ENCODE results near the gene CDH23.

The CDH23 gene

DNA sequence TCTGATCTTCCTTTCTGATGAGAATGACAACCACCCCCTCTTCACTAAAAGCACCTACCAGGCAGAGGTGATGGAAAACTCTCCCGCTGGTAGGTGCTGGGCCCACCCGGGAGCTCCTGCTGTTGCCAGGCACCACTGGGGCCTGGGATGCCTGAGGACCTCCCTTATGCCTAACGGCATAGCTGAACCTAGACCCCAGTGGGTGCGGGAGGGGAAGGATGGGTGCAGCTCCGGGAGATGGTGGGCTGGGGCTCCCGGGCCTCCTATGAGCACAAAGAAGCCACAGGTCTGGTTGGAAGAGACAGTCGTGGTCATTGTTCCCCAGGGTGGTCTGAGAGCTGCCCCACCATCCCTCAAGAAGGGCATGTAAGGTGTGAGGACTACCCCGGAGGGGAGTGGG, 392.2 kb downstream of the CDH23 start:
- DNase-seq: no peak

DNA sequence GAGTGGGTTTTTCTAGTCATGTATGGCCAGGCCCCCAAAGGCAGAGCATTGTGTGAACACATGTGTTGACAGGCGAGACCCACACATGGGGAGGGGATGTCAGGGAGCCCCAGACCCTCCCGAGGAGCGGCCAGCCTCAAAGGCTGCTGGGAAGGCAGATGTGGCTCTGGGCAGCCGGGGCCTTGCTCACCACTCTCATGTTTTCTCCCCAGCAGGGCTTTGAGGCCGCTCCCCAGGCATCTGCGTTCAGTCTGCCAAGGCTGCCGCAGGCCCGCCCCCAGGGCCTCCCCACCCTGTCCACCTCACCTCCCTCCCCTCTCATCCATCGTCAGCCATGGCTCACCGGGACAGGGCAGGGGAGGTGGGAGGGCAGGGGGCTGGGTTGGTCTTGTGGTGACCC, 393.2 kb downstream of the CDH23 start:
- DNase-seq: no peak

DNA sequence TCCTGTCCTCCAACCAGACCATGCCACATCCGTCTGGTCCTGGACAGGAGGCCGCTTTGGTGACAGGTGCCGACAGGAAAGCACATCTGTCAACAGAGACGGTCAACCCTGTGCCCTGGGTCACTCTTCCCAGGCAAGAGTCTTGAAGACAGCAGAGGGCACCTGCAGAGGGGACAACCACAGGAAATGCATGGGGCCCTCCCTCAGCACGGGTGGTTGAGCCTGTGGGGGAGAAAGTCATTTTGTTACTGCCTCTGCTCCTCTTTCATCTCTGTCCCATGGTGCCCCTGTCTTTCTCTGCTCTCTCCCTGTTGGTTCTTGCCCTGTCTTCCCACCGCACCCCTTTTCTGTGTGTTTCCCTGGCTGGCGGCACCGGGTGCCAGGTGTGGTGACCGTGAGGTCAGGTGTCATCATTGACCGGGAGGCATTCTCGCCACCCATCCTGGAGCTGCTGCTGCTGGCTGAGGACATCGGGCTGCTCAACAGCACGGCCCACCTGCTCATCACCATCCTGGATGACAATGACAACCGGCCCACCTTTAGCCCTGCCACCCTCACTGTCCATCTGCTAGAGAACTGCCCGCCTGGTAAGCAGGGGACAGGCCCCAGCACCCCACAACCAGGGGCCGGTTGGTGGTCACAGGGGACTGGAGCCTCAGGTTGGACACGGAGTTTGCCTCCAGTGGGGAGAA, 394.2 kb downstream of the CDH23 start:
- peak; percentile 24 for DNase-seq

DNA sequence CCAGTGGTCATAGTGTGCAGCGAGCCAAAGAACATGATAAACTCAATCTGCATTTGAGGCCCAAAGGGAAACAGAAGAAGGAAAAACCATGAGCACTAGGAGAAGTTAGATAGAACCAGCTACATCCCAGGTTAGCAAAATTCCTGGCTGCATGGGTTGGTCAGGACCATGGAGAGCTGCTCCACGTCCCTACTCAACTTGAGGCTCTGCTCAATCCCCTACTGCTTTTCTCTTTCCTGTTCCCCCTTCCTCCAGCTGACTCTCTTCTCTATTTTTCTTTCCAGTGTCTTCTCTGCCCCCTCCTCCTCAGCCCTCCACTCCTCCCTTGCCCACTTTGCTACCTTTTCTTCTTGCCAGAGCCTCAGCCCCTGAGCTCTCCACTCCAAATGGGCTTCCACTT, 398.5 kb downstream of the CDH23 start:
- no peak for DNase-seq

DNA sequence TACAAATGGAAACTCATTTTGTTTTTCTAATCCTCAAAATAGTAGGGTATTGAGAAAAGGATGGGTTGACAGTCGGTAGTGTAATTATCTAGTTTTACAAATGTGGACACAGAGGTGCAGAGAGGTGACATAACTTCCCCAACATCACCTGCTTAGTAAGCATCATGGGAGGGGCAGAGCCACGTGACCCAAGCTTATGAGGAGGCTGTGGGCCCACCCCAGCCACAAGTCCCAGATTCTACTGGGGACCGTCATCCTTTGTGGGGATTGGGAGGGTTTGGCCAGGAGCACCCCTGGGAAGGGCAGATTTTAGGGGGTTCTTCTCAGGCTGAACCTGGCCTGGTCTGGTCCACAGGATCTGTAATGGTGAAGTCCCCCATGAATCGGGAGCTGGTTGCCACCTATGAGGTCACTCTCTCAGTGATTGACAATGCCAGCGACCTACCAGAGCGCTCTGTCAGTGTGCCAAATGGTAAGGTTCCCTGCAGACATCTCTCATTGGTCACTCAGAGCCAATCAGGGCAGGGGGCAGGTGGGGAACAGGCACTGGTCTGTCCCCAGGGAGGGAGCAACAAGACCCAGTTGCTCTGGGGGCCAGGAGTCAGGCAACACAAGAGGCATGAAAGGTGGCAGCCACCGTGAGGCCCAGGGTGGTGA, 400.2 kb downstream of the CDH23 start:
- DNase-seq: no peak

DNA sequence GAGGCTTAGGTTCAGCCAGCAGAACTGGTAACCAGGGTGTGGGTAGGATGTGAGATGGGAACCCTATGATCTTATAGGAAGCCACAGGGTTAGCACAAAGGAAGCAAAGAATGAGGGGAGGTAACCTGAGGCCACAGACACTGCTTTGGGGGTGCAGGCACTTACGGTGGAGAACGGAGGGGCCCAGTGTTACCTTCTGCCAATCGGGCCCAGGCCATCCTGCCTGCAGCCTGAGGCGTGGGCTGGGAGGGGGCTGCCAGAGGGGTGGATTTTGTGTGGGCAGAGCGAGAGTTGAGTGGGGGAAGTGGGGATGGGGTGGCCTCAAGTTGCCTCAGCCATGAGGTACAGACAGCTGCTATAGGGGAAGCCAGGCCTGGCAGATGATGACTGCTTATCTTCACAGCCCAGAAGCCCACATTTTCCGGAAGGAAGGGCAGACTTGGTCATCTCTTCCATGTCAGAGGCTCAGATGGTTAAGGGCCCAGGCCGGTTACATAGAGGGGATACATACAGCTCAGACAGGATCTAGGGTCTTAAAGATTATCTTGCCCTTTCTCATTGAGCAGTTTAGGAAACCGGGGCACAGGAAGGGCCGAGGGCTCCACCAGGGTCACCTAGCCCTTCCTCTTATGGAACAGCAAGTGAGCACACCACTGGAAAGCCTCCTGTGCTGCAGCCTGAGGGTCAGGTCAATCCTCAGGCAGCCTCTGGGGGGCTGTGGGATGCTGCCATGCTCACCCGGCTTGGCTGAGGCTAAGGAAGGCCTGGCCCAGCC, 401.0 kb downstream of the CDH23 start:
- no peak for DNase-seq

DNA sequence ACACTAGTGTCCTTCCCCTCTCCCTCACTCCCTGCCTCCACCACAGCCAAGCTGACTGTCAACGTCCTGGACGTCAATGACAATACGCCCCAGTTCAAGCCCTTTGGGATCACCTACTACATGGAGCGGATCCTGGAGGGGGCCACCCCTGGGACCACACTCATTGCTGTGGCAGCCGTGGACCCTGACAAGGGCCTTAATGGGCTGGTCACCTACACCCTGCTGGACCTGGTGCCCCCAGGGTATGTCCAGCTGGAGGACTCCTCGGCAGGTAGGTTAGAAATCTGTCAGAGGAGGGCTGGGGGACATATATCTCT, 401.5 kb downstream of the CDH23 start:
- no peak for DNase-seq

DNA sequence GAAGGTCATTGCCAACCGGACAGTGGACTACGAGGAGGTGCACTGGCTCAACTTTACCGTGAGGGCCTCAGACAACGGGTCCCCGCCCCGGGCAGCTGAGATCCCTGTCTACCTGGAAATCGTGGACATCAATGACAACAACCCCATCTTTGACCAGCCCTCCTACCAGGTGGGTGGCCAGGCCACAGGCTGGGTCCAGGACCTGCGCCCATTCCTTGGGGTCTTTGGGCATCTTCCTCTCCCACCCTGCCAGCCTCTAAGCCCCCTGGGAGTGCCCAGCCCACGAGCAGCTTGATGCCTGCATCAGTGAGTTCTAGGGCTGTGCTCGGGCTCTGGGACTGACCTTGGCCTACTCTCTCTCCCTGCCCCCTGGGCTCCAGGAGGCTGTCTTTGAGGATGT, 402.4 kb downstream of the CDH23 start:
- DNase-seq: no peak

DNA sequence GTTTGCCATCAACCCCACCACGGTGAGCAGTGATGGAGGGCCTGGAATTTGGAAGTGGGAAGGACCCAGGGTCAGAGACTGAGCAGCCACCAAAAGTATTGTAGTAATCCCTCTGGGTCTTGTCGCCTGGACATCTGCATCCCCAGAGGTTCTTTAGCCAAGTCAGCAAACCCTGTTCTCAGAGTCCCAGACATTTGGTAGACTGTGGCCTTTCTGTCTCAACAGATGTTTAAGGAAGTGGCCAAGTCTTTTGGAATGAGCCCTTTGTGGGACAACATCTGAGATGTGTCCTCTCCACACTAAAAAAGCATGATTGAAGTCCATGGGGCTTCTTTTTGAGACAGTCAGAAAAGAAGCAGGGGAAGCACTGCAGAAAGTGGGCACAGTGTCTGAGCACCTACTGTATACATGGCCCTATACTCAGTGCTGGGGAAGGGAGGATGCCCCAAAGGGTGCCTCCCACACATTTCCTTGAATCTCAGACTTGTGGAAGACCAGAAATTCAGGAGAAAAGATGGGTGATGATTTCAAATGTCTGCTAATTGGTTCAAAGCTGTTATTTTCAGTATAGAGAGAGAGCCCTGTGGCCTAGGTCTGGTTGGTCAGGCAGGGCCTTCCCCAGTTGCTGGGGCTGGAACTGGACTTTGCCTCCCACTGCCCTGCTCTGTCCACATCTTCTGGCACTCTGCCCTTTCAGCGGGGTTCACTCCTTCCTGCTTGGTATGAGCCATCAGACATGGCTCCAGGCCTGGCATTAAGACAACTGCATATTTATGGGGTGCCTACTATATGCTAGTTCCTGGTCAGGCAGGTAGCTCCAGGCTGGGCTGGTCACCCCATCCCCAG, 403.1 kb downstream of the CDH23 start:
- DNase-seq: no peak

DNA sequence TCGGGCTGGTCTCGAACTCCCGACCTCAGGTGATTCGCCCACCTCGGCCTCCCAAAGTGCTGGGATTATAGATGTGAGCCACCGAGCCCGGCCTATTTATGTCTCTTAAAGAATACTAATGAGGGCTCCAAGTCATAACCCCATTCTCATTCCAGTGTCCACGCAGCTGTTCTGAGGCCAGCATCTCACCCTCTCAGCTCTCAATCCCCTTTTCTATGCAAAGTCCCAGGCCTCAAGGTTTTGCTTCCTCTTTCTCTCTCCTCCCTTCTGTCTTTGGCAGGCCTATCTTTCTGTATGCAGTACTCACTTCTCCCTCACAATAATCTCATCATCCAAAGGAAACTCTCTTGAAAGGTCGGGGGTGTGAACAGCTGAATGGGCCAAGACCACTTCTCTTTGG, 404.6 kb downstream of the CDH23 start:
- no peak for DNase-seq

DNA sequence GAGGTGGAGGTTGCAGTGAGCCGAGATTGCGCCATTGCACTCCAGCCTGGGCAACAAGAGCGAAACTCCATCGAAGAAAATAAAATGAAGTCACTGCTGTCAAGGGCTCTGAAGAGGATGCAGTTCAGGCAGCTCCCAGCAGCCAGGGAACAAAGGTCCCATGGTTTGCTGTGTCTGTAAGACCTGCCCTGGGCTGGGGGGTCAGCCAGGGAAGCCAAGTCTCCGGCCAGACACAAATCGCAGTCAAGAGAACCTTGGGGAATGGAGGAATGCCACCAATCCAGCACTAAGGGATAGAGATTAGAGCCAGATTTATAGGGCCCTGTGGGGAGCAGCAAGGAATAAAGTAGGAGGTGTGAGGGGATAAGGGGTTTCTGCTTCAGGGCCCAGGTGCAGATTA, 405.5 kb downstream of the CDH23 start:
- no peak for DNase-seq

DNA sequence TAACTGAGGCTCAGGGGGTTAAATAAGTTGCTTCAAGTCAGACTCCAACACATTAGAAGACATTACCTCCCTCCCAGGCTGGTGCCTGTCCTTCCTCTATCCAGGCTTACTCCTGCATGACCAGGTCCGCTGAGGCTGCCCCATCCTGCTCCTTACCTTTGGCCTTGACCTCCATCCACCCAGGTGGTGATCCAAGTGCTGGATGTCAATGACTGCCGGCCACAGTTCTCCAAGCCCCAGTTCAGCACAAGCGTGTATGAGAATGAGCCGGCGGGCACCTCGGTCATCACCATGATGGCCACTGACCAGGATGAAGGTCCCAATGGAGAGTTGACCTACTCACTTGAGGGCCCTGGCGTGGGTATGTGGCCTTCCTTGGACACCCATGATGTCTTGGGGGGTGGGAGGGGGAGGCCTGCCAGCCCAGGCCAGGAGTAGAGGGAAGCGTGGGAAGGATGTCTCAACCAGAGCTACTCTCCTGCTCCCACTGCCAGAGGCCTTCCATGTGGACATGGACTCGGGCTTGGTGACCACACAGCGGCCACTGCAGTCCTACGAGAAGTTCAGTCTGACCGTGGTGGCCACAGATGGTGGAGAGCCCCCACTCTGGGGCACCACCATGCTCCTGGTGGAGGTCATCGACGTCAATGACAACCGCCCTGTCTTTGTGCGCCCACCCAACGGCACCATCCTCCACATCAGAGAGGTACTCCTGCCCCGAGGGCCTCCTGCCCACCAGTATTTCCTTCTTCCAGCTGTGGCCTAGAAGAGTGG, 406.2 kb downstream of the CDH23 start:
- DNase-seq: no peak

DNA sequence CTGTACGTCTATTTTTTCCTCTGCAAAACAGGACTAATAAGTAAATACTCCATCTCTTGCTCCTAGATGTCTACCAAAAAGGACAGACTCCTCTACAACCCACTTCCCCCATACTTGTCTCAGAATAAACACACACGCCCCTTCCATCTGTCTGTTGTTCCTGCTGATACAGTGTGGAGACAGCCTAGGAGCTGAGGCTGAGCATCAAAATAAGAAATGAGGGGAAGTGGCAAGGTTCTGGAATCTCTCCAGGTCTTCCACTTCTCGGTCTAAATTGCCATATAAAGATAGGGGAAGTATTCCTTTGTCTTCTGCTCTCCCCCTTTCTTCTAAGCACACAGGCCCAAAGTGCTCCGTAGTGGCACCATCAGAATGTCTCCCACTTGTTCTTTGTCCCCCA, 407.4 kb downstream of the CDH23 start:
- no peak for DNase-seq

DNA sequence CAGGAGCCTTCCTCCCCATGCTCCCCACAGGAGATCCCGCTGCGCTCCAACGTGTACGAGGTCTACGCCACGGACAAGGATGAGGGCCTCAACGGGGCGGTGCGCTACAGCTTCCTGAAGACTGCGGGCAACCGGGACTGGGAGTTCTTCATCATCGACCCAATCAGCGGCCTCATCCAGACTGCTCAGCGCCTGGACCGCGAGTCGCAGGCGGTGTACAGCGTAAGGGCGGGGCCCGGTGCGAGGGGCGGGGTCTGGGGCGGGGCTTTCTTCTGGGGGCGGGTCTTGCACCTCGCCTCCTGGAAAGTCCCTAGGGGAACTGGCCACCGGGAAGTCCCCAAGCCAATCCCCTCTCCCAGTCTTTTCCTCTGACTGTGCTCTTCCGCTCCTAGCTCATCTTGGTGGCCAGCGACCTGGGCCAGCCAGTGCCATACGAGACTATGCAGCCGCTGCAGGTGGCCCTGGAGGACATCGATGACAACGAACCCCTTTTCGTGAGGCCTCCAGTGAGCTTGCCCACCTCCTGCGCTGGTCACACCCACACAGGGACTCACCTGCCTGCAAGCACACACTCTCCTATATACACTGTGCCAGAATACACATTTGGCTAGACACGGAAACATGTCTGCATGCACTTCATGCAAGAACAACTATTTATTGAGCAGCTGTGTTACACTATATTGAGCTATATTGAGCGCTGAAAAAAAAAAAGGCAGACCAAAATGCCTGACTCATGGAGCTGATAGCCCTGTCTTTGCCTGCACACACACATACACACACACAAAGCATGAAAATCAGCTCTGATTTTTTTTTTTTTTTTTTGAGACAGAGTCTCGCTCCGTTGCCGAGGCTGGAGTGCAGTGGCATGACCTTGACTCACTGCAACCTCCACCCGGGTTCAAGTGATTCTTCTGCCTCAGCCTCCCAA, 409.3 kb downstream of the CDH23 start:
- no peak for DNase-seq

DNA sequence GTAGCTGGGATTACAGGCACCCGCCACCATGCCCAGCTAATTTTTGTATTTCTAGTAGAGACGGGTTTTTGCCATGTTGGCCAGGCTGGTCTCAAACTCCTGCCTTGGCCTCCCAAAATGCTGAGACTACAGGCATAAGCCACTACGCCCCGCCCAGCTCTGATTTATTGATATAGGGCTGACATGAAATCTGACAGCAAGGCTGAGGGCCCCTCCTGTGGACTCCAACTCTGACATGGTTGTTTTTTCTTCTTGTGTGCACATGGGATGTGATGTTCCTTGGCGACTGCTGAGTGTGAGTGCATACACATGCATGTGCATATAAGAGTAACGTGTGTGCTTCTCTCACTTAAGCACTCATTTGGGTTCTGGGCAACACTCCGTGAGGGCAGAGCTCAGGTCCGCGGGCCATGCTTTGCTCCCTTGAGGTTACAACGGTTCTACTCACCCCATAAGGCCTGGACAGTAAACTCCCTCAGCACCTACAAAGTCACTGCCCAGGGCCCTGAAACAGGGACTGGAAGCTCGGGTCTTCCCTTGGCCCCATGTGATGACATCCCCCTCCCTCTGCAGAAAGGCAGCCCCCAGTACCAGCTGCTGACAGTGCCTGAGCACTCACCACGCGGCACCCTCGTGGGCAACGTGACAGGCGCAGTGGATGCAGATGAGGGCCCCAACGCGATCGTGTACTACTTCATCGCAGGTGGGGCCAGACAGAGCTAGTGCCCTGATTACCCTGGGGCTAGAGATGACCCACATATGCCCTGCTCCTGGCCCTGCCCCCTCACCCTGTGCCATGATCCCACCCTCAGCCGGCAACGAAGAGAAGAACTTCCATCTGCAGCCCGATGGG, 410.2 kb downstream of the CDH23 start:
- no peak for DNase-seq

DNA sequence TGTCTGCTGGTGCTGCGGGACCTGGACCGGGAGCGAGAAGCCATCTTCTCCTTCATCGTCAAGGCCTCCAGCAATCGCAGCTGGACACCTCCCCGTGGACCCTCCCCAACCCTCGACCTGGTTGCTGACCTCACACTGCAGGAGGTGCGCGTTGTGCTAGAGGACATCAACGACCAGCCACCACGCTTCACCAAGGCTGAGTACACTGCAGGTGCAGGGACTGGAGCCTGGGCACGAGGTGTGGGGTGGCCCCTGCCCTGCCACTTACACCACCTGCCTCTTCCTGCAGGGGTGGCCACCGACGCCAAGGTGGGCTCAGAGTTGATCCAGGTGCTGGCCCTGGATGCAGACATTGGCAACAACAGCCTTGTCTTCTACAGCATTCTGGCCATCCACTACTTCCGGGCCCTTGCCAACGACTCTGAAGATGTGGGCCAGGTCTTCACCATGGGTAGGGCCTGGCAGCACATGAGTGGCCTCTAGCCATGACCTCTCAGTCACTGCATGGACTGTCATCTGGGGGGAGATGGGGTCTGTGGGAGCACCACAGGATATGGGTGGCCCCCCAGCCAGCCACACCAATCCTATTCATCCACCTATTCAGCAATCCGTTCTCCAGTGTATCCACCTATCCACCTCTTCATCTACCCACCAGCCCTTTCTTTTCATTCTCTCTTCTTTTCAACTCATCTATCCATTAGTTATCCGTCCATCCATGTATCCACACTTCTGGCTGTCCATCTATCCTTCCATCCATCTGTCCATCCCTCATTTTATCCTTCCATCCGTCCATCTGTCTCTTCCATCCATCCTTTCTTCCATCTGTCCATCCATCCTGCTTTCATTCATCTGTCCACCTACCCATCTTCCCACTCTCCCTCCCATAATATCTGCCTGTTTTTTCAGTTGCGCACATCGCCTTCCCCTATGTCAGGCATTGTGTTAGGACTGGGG, 411.1 kb downstream of the CDH23 start:
- DNase-seq: no peak

DNA sequence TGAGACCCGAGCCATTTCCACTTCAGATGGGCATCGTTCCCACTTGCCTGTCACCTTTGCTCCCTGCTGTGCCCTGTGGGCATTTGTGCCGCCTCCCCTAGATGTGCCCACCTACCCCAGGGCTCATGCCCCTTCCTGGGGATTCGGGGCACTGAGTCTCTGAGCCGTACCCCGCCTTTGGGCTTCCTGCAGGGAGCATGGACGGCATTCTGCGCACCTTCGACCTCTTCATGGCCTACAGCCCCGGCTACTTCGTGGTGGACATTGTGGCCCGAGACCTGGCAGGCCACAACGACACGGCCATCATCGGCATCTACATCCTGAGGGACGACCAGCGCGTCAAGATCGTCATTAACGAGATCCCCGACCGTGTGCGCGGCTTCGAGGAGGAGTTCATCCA, 412.9 kb downstream of the CDH23 start:
- no peak for DNase-seq

DNA sequence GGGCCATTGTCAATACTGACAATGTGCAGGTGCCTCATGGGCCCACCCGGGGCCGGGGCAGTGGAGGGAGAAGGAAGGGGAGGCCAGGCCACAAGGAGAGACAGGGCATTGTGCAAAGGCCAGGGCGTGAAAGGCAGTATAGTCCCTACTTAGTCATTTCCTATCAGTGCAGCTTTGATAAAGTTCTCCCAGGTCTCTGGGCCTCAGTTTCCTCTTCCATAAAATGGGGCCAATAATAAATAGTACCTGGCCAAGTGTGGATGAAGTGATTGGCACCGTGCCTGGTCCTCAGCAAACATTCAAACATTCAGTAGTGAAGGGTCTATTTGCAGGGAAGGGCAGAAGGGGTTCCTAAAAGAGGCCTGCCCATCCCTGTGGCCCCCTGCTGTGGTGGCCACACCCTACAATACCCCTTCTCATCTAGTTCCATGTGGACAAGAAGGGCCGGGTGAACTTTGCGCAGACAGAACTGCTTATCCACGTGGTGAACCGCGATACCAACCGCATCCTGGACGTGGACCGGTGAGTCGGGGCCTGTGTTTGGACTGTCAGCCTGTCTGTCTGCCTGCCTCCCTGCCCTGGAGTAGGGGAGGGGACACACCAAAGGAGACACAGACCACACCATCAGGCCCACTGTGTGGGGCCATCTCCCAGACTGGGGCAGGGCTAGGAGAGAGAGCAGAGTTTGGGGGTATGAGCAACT, 413.5 kb downstream of the CDH23 start:
- DNase-seq: no peak

DNA sequence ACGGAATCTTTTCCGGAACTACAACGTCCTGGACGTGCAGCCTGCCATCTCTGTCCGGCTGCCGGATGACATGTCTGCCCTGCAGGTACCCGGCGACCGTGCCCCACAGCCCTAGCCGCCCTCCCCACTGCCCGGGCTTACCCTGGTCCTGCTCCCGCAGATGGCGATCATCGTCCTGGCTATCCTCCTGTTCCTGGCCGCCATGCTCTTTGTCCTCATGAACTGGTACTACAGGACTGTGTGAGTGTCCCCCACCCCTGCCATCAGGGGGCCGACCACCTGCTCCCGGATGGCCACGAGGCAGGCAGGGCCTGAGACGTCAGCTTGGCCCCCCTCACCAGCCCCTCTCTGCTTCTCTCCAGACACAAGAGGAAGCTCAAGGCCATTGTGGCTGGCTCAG, 414.6 kb downstream of the CDH23 start:
- no peak for DNase-seq
